Smooth muscle cell (in vitro differentiated cells): ENCODE data around the gene STAB2. TPM values are rescaled to one million over a fixed set of nuclear protein-coding genes. Genes with fewer than 3 reads are reported as not detected.

Source experiments
- DNase-seq: peaks from one replicate; lab custom pipeline; 2025; ENCODE audit not compliant: unreplicated experiment; lab: John Stamatoyannopoulos, UW
- H2AFZ ChIP-seq: fragments of 200-600 bp; sonication (generic); 2 replicates; pipeline ENCODE4 v1.6.0; 2016; ENCODE audit warnings: antibody characterized with exemption, low read depth, mild to moderate bottlenecking
- H3F3A ChIP-seq: fragments of 200-600 bp; sonication (generic); 2 replicates; pipeline ENCODE4 v1.6.0; 2017; ENCODE audit warnings: antibody characterized with exemption, low read depth
- H3K27ac ChIP-seq: fragments of 200-600 bp; sonication (generic); 2 replicates; pipeline ENCODE4 v1.5.1; 2016; ENCODE audit warnings: low read depth, mild to moderate bottlenecking
- H3K27me3 ChIP-seq: fragments of 200-600 bp; sonication (generic); 2 replicates; pipeline ENCODE4 v1.6.1; 2016; ENCODE audit warnings: low read depth, mild to moderate bottlenecking
- H3K36me3 ChIP-seq: fragments of 200-600 bp; sonication (generic); 2 replicates; pipeline ENCODE4 v1.5.1; 2016; ENCODE audit warnings: low read depth
- H3K4me1 ChIP-seq: fragments of 200-600 bp; sonication (generic); 2 replicates; pipeline ENCODE4 v1.5.1; 2016; ENCODE audit warnings: low read depth
- H3K4me2 ChIP-seq: fragments of 200-600 bp; sonication (generic); 2 replicates; pipeline ENCODE4 v1.6.0; 2016; ENCODE audit warnings: mild to moderate bottlenecking
- H3K4me3 ChIP-seq: fragments of 200-600 bp; sonication (generic); 2 replicates; pipeline ENCODE4 v1.5.1; 2016; ENCODE audit warnings: mild to moderate bottlenecking
- H3K79me2 ChIP-seq: fragments of 200-600 bp; sonication (generic); 2 replicates; pipeline ENCODE4 v1.6.0; 2016; ENCODE audit warnings: low read depth, mild to moderate bottlenecking
- H3K9ac ChIP-seq: fragments of 200-600 bp; sonication (generic); 2 replicates; pipeline ENCODE4 v1.6.0; 2016; ENCODE audit warnings: low read depth
- H3K9me3 ChIP-seq: fragments of 200-600 bp; sonication (generic); replicated peaks from 2 replicates; pipeline ENCODE4 v1.5.1; 2016; ENCODE audit warnings: low read depth
- H4K20me1 ChIP-seq: fragments of 200-600 bp; sonication (generic); 2 replicates; pipeline ENCODE4 v1.6.0; 2016; ENCODE audit warnings: low read depth
- WGBS: methylation state at CpG from one replicate; pipeline ENCODE4 v1.1.7; 2016; ENCODE audit warnings: low lambda C conversion rate; 5-methylcytosine and 5-hydroxymethylcytosine counted together
- polyA plus RNA-seq: library from polyadenylated mRNA; unstranded; fragments of >200 nt; fragmentation: Nextera tagmentation; extraction: Ambion mirVana; gene quantifications from 2 replicates; pipeline ENCODE4 v1.2.1, GENCODE V29; 2016
- total RNA-seq: library from RNA; depleted of rRNA; stranded (reverse); fragments of >200 nt; gene quantifications from 2 replicates; pipeline ENCODE4 v1.2.3, GENCODE V29; 2014
- TF ChIP-seq, protein P1 (sequence below): fragments of 200-600 bp; sonication (generic); IDR thresholded peaks from 2 replicates; pipeline ENCODE4 v1.5.1; 2017; ENCODE audit warnings: borderline replicate concordance, mild to moderate bottlenecking, antibody characterized with exemption; ENCODE audit not compliant: insufficient read depth, poor library complexity, severe bottlenecking

The STAB2 gene
- total and polyA plus RNA-seq, 2 experiments from 2014 or later = not detected

DNA sequence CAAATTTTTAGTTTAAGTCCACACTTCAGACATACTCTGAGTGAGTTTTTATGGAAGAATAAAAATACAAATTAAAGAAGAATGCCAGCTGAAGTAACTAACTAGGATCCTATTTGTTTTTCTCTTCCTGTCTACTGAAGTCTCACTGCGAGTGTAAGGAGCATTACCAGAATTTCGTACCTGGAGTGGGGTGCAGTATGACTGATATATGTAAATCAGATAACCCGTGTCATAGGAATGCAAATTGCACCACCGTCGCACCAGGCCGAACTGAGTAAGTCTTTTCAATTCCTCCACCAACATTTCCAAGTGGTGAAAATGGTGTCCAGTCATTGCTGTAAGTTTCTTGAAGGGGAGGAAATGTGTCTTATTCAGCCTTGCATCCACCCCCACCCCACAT lies 52.9 kb downstream of the STAB2 start:
- Histone ChIP-seq H3K9ac (no peak overlapping the region), H2AFZ (no peak overlapping the region)
- no peak for DNase-seq

DNA sequence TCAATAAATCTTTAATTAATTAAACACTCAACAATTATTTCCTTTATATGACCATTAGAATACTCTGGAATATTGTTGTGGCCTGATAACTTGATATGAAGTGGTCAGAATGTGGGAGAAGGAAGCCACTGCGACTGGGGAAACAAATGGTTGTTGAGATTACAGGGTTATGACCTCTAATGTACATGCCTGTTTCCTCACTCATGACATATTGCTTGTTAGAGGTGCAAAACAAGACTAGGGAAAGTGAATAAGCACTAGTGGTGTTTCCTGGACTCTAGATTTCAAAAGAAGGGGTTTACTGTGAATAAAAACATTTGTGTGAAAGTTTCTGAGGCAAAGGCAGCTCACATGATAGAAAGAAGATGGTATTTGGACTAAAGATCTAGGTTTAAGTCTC lies 53.3 kb downstream of the STAB2 start:
- H3K27me3 ChIP-seq = peaks cover 9% of the 10 kb centered on the region

More for the DNA sequence above, 52.9 kb downstream of the STAB2 start:
- Histone ChIP-seq H3K4me2 (no peak overlapping the region), H4K20me1 (no peaks in the 10 kb centered on the region), H3K27ac (no peak overlapping the region), H3F3A (no peaks in the 10 kb centered on the region), H3K4me1 (no peaks in the 10 kb centered on the region), H3K4me3 (no peak overlapping the region), H3K9me3 (no peaks in the 10 kb centered on the region), H3K79me2 (no peaks in the 10 kb centered on the region), H3K27me3 (peaks cover 9% of the 10 kb centered on the region), H3K36me3 (no peaks in the 10 kb centered on the region)
- whole genome bisulfite sequencing = 86% methylated on average over 6 of the region's 6 CpGs
- TF ChIP-seq, protein P1, sequence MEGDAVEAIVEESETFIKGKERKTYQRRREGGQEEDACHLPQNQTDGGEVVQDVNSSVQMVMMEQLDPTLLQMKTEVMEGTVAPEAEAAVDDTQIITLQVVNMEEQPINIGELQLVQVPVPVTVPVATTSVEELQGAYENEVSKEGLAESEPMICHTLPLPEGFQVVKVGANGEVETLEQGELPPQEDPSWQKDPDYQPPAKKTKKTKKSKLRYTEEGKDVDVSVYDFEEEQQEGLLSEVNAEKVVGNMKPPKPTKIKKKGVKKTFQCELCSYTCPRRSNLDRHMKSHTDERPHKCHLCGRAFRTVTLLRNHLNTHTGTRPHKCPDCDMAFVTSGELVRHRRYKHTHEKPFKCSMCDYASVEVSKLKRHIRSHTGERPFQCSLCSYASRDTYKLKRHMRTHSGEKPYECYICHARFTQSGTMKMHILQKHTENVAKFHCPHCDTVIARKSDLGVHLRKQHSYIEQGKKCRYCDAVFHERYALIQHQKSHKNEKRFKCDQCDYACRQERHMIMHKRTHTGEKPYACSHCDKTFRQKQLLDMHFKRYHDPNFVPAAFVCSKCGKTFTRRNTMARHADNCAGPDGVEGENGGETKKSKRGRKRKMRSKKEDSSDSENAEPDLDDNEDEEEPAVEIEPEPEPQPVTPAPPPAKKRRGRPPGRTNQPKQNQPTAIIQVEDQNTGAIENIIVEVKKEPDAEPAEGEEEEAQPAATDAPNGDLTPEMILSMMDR = no peak

DNA sequence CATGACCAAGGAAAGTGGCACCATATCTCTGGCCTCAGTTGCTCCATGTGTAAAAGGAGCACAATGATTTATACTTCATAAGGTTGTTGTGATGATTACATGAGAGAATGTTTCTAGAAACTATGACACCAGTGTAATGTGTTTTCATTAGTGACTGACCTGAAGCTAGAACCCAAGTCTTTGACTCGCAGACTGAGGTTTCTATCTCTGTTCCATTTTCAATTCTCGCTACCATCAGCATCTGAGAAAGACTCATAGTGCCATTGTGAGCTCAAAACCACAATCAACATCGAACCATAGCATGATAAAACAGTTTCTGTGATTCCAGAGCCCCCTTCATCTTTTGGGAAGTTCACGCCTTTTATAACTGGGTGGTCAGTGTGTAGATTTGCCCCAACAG lies 53.8 kb downstream of the STAB2 start:
- no peak overlapping the region for H3K4me2 ChIP-seq
- no peaks in the 10 kb centered on the region for H3K4me1 ChIP-seq
- H2AFZ ChIP-seq = no peak overlapping the region
- DNase-seq = no peak
- H3K9ac ChIP-seq = no peak overlapping the region
- H3K27me3 ChIP-seq = peaks cover 9% of the 10 kb centered on the region
- H3F3A ChIP-seq = no peaks in the 10 kb centered on the region
- no peaks in the 10 kb centered on the region for H3K9me3 ChIP-seq
- H3K27ac ChIP-seq = no peak overlapping the region
- TF ChIP-seq, protein P1 = no peak
- no peaks in the 10 kb centered on the region for H3K36me3 ChIP-seq
- WGBS = 88% methylated on average over 4 of the region's 4 CpGs
- no peaks in the 10 kb centered on the region for H3K79me2 ChIP-seq
- no peak overlapping the region for H3K4me3 ChIP-seq
- no peaks in the 10 kb centered on the region for H4K20me1 ChIP-seq

More for the DNA sequence above, 53.3 kb downstream of the STAB2 start:
- DNase-seq = no peak
- no peaks in the 10 kb centered on the region for H4K20me1 ChIP-seq
- no peaks in the 10 kb centered on the region for H3K9me3 ChIP-seq
- no peak overlapping the region for H2AFZ ChIP-seq
- no peaks in the 10 kb centered on the region for H3K4me1 ChIP-seq
- no peaks in the 10 kb centered on the region for H3K79me2 ChIP-seq
- no peak overlapping the region for H3K4me2 ChIP-seq
- no peak overlapping the region for H3K27ac ChIP-seq
- no peaks in the 10 kb centered on the region for H3K36me3 ChIP-seq
- 29% methylated on average over 1 of the region's 1 CpG for WGBS
- no peak overlapping the region for H3K9ac ChIP-seq
- H3K4me3 ChIP-seq = no peak overlapping the region
- TF ChIP-seq, protein P1 = no peak
- H3F3A ChIP-seq = no peaks in the 10 kb centered on the region

DNA sequence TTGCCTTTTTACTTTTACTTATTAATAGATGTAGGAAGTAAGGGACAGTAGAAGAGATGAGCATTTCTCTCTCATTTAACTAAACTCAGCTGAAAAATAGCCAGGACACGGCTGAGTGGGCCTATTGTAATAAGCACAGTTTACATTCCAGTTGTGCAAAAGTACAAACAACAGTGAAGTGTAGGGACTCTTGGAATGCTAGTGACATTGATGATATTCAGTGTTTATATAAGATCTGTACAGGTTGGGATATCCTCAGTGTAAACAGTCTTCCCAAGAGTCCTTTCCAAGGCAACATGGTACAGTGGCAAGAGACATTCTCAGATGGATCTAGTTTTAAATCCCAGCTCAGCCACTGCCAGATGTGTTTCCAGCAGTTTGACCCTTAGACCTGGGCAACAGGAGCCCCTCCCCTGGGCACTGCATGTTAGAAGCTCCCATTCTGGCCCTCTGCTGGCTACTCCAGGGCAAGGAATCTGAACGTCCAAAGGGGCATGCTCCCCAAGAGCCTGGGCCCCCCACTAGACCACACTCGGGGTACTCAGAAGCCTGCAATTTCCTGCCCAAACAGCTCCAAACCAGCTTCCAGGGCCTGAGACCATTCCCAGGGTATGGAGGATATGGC lies 55.3 kb downstream of the STAB2 start:
- TF ChIP-seq, protein P1 = no peak
- H4K20me1 ChIP-seq = no peaks in the 10 kb centered on the region
- H3K79me2 ChIP-seq = no peaks in the 10 kb centered on the region
- no peak overlapping the region for H3K27ac ChIP-seq
- H3K36me3 ChIP-seq = no peaks in the 10 kb centered on the region
- no peaks in the 10 kb centered on the region for H3K9me3 ChIP-seq
- no peak overlapping the region for H3K9ac ChIP-seq
- WGBS = 89% methylated on average over 3 of the region's 3 CpGs
- H3F3A ChIP-seq = no peaks in the 10 kb centered on the region
- no peak overlapping the region for H3K4me2 ChIP-seq
- DNase-seq = no peak
- no peak overlapping the region for H3K4me3 ChIP-seq
- H3K27me3 ChIP-seq = peaks cover 8% of the 10 kb centered on the region
- H2AFZ ChIP-seq = no peak overlapping the region
- H3K4me1 ChIP-seq = no peaks in the 10 kb centered on the region
